Measurements from ENCODE around the gene RTN3. TPM values are rescaled to one million over a fixed set of nuclear protein-coding genes. Genes with fewer than 3 reads are reported as not detected.

The RTN3 gene
- total RNA-seq, 1 donor: 108 TPM

GRCh38 chr11:63804259-63804658 is 123.0 kb downstream of the RTN3 start:
- Histone ChIP-seq H3K36me3 (ENCODE audit: insufficient read depth, low read length) (no peaks in the 10 kb centered on the region), H3K4me1 (ENCODE audit: insufficient read depth, low read length) (peaks cover 11% of the 10 kb centered on the region), H3K79me2 (ENCODE audit: insufficient read depth, low read length) (no peaks in the 10 kb centered on the region), H4K20me1 (ENCODE audit: insufficient read depth, low read length) (no peaks in the 10 kb centered on the region), H3K4me3 (ENCODE audit: insufficient read depth, low read length) (no peak overlapping the region), H3K9me3 (ENCODE audit: low read depth, low read length) (no peaks in the 10 kb centered on the region), H2AFZ (ENCODE audit: low read length) (peak overlapping the region; percentile 6), H3K27me3 (ENCODE audit: insufficient read depth, low read length) (no peaks in the 10 kb centered on the region), H3K4me2 (ENCODE audit: insufficient read depth, low read length) (no peak overlapping the region), H3K27ac (ENCODE audit: low read depth, low read length) (no peak overlapping the region)
- TF ChIP-seq, protein P1, sequence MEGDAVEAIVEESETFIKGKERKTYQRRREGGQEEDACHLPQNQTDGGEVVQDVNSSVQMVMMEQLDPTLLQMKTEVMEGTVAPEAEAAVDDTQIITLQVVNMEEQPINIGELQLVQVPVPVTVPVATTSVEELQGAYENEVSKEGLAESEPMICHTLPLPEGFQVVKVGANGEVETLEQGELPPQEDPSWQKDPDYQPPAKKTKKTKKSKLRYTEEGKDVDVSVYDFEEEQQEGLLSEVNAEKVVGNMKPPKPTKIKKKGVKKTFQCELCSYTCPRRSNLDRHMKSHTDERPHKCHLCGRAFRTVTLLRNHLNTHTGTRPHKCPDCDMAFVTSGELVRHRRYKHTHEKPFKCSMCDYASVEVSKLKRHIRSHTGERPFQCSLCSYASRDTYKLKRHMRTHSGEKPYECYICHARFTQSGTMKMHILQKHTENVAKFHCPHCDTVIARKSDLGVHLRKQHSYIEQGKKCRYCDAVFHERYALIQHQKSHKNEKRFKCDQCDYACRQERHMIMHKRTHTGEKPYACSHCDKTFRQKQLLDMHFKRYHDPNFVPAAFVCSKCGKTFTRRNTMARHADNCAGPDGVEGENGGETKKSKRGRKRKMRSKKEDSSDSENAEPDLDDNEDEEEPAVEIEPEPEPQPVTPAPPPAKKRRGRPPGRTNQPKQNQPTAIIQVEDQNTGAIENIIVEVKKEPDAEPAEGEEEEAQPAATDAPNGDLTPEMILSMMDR (IDR thresholded peaks at IDR 0.05; ENCODE audit: extremely low read depth, low read depth, low read length): no peak
- DNase-seq (ENCODE audit: insufficient read length, low spot score, missing footprints): no peak

DNA sequence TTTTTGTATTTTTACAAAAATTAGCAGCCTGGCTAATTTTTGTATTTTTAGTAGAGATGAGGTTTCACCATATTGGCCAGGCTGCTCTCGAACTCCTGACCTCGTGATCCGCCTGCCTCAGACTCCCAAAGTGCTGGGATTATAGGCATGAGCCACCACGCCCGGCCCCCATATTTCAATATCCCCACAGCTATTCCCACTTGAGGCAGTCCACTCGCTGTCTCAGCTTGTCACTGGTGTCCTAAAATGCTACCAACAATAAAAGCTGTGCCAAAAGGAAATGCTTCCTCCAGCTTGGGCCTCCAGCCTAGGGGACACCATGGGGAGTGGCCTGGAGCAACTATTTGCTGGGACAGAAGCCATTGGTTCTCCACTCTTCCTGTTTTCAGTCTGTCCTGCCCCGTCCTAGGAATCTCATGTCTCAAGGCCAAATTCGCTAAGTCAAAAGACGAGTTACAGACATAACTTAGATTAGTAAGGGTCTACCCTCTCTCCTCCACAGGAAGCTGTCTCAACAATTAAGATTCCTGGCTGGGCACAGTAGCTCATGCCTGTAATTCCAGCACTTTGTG is 124.6 kb downstream of the RTN3 start:
- DNase-seq (ENCODE audit: insufficient read length, low spot score, missing footprints): peak; percentile 21
- Histone ChIP-seq H3K27me3 (ENCODE audit: insufficient read depth, low read length) (no peaks in the 10 kb centered on the region), H3K27ac (ENCODE audit: low read depth, low read length) (no peak overlapping the region), H3K79me2 (ENCODE audit: insufficient read depth, low read length) (no peaks in the 10 kb centered on the region), H3K4me3 (ENCODE audit: insufficient read depth, low read length) (no peak overlapping the region), H3K9me3 (ENCODE audit: low read depth, low read length) (no peaks in the 10 kb centered on the region), H2AFZ (ENCODE audit: low read length) (peak overlapping the region; percentile 73), H4K20me1 (ENCODE audit: insufficient read depth, low read length) (no peaks in the 10 kb centered on the region), H3K4me1 (ENCODE audit: insufficient read depth, low read length) (peaks cover 11% of the 10 kb centered on the region), H3K4me2 (ENCODE audit: insufficient read depth, low read length) (no peak overlapping the region), H3K36me3 (ENCODE audit: insufficient read depth, low read length) (no peaks in the 10 kb centered on the region)
- TF ChIP-seq, protein P1 (IDR thresholded peaks at IDR 0.05; ENCODE audit: extremely low read depth, low read depth, low read length): no peak

Small RNA genes lying within 50 kb of the gene (small RNA-seq; reads per million reads assigned to genes)
- gene AP000753.3 (not detected), gene RN7SL596P (not detected)

Other genes with a start within 250 kb of the RTN3 start
- gene PLAAT5, start 190.3 kb upstream of the RTN3 start, total RNA-seq: not detected in 2 replicates
- under 0.01 TPM in 1 of 2 replicates, not detected in the other for gene LGALS12, start 175.4 kb upstream of the RTN3 start, total RNA-seq
- gene PLAAT4, start 144.7 kb upstream of the RTN3 start, total RNA-seq: 18.9 and 26.1 TPM in 2 replicates
- gene PLAAT2, start 118.1 kb upstream of the RTN3 start, total RNA-seq: not detected in 2 replicates
- 25.6 and 34.4 TPM in 2 replicates for gene PLAAT3, start 67.1 kb upstream of the RTN3 start, total RNA-seq
- gene ATL3, start 10.1 kb upstream of the RTN3 start, total RNA-seq: 276 and 300 TPM in 2 replicates
- gene ZFTA, start 87.3 kb downstream of the RTN3 start, total RNA-seq: 14.5 and 15.3 TPM in 2 replicates
- 16.2 and 17.7 TPM in 2 replicates for gene SPINDOC, start 132.0 kb downstream of the RTN3 start, total RNA-seq
- 13.8 and 14.8 TPM in 2 replicates for gene MARK2, start 157.6 kb downstream of the RTN3 start, total RNA-seq
- gene RCOR2, start 235.7 kb downstream of the RTN3 start, total RNA-seq: under 0.01 TPM in 2 replicates

Data from osteoblast (primary cell).